Ishikawa (cell line): ENCODE data around the gene AMMECR1L.

Experiments used
- CEBPB ChIP-seq: IDR thresholded peaks from 2 replicates; pipeline ENCODE4 v1.6.1; 2012
- CREB1 ChIP-seq: IDR thresholded peaks from 2 replicates; pipeline ENCODE4 v1.6.1; 2012; ENCODE audit warnings: low read depth
- EGR1 ChIP-seq: IDR thresholded peaks from 2 replicates; pipeline ENCODE4 v1.6.1; 2012
- EP300 ChIP-seq: IDR thresholded peaks from 2 replicates; pipeline ENCODE4 v1.6.1; 2012; ENCODE audit warnings: borderline replicate concordance
- FOXM1 ChIP-seq: IDR thresholded peaks from 2 replicates; pipeline ENCODE4 v1.6.1; 2012; ENCODE audit warnings: low read depth, borderline replicate concordance
- NFIC ChIP-seq: IDR thresholded peaks from 2 replicates; pipeline ENCODE4 v1.6.1; 2012
- RAD21 ChIP-seq: IDR thresholded peaks from 2 replicates; pipeline ENCODE4 v1.6.1; 2012; ENCODE audit warnings: low read depth
- TAF1 ChIP-seq: IDR thresholded peaks from 2 replicates; pipeline ENCODE4 v1.6.1; 2012; ENCODE audit warnings: low read depth, mild to moderate bottlenecking
- TCF12 ChIP-seq: IDR thresholded peaks from 2 replicates; pipeline ENCODE4 v1.6.1; 2012; ENCODE audit warnings: low read depth
- TEAD4 ChIP-seq: IDR thresholded peaks from 2 replicates; pipeline ENCODE4 v1.6.1; 2012
- YY1 ChIP-seq: IDR thresholded peaks from 2 replicates; pipeline ENCODE4 v1.6.1; 2012; ENCODE audit warnings: low read depth
- ZBTB7A ChIP-seq: IDR thresholded peaks from 2 replicates; pipeline ENCODE4 v1.6.1; 2012; ENCODE audit warnings: low read depth
- TF ChIP-seq, protein P1 (sequence below): IDR thresholded peaks from 2 replicates; pipeline ENCODE4 v1.6.1; 2012
- TF ChIP-seq, protein P2 (sequence below): IDR thresholded peaks from 2 replicates; pipeline ENCODE4 v1.6.1; 2012
- TF ChIP-seq, protein P3 (sequence below): IDR thresholded peaks from 2 replicates; pipeline ENCODE4 v1.6.1; 2012; ENCODE audit warnings: low read depth, mild to moderate bottlenecking

The AMMECR1L gene

DNA sequence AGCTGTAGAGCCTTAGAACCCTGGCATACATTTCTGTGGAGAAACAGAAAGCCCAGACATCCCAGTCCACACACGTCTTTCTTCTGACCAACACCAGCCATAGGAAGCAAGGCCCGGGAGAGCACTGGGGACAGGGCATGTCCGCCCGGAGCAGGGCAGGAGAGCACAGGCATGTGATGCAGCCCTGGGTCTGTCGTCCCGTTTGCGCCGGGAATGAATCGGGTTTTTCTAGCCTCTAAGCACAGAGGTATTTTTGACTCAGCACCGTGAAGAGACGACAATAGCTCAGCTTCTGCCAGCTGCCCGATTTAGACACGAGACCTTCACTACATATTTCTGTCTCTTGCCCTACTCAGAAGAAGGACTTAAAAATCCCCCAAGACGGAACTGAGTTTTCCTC lies 7.3 kb upstream of the AMMECR1L start:
- TF ChIP-seq ZBTB7A, result no peak
- TF ChIP-seq, protein P1, sequence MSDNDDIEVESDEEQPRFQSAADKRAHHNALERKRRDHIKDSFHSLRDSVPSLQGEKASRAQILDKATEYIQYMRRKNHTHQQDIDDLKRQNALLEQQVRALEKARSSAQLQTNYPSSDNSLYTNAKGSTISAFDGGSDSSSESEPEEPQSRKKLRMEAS, result no peak
- no peak for TF ChIP-seq TAF1
- TF ChIP-seq FOXM1, result no peak
- TF ChIP-seq EP300, result no peak
- TF ChIP-seq TCF12, result no peak
- no peak for TF ChIP-seq CREB1
- TF ChIP-seq, protein P2, sequence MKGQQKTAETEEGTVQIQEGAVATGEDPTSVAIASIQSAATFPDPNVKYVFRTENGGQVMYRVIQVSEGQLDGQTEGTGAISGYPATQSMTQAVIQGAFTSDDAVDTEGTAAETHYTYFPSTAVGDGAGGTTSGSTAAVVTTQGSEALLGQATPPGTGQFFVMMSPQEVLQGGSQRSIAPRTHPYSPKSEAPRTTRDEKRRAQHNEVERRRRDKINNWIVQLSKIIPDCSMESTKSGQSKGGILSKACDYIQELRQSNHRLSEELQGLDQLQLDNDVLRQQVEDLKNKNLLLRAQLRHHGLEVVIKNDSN, result no peak
- TF ChIP-seq CEBPB, result no peak

DNA sequence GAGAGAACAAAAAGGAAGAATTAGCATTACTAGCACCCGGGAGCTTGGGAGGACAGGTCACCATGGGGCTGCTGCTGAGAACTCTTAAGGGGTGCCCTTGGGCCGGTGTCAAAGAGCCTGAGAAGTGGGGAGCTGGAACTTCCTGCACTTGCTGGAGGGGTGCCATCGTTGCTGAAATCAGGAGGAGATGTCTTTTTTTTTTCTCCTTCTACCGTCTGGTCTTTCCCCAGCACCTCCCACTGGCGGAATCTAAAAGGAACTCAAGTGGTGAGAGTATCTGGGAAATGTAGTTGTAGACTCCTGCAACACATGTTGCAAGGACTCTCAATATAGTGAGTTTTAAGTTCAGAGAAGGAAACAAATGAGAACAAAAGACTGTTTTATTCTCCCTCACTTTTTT lies 6.1 kb upstream of the AMMECR1L start:
- TF ChIP-seq CREB1, result no peak
- TF ChIP-seq EGR1, result no peak
- no peak for TF ChIP-seq CEBPB
- TF ChIP-seq, protein P3, sequence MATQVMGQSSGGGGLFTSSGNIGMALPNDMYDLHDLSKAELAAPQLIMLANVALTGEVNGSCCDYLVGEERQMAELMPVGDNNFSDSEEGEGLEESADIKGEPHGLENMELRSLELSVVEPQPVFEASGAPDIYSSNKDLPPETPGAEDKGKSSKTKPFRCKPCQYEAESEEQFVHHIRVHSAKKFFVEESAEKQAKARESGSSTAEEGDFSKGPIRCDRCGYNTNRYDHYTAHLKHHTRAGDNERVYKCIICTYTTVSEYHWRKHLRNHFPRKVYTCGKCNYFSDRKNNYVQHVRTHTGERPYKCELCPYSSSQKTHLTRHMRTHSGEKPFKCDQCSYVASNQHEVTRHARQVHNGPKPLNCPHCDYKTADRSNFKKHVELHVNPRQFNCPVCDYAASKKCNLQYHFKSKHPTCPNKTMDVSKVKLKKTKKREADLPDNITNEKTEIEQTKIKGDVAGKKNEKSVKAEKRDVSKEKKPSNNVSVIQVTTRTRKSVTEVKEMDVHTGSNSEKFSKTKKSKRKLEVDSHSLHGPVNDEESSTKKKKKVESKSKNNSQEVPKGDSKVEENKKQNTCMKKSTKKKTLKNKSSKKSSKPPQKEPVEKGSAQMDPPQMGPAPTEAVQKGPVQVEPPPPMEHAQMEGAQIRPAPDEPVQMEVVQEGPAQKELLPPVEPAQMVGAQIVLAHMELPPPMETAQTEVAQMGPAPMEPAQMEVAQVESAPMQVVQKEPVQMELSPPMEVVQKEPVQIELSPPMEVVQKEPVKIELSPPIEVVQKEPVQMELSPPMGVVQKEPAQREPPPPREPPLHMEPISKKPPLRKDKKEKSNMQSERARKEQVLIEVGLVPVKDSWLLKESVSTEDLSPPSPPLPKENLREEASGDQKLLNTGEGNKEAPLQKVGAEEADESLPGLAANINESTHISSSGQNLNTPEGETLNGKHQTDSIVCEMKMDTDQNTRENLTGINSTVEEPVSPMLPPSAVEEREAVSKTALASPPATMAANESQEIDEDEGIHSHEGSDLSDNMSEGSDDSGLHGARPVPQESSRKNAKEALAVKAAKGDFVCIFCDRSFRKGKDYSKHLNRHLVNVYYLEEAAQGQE, result no peak
- TF ChIP-seq EP300, result no peak
- TF ChIP-seq TCF12, result no peak
- no peak for TF ChIP-seq RAD21
- no peak for TF ChIP-seq TEAD4
- no peak for TF ChIP-seq TAF1

DNA sequence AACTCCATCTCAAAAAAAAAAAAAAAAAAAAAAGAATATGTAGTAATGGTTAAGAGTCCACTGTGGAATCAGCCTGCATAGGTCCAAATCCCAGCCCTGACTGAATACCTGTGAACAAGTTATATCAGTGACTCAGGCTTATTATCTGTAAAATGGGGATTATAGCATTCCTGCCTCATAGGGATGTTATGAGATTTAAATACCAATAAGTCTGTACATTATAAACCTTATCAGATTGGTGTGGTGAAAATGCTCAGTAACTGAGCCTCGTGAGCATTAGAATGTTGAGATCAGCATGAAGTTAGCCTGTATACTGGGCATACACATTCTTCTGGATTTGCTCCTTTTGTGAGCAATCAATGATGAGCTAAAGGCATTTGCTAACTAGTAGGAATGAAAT lies 3.0 kb upstream of the AMMECR1L start:
- TF ChIP-seq RAD21 (no peak), EP300 (no peak), CEBPB (no peak), EGR1 (no peak), YY1 (no peak), TEAD4 (no peak), TCF12 (no peak), NFIC (no peak), CREB1 (no peak), ZBTB7A (no peak), TAF1 (no peak), FOXM1 (no peak)
- TF ChIP-seq, protein P3, result no peak
- TF ChIP-seq, protein P1, result no peak
- TF ChIP-seq, protein P2, result no peak

DNA sequence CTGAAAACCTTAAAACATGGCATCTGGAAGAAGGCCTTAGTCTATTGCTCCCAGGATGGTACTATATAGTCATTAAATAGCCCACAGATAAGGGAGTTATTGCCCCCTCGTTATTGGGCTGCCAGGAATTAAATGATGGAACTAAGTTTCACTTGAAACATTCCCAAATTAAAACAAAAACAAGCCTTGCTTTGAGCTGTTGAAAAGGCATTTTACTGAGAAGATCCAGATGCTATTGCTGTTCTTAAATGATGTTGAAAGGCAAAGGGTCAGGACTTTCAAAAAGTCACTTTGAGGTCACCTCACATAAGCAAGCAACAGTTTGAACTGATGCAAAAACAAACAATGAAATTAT lies 2.0 kb upstream of the AMMECR1L start:
- no peak for TF ChIP-seq FOXM1
- TF ChIP-seq CEBPB, result no peak
- TF ChIP-seq CREB1, result no peak
- no peak for TF ChIP-seq EGR1
- TF ChIP-seq TCF12, result no peak
- TF ChIP-seq, protein P2, result no peak
- no peak for TF ChIP-seq TAF1
- TF ChIP-seq, protein P1, result no peak
- TF ChIP-seq TEAD4, result no peak
- no peak for TF ChIP-seq RAD21

DNA sequence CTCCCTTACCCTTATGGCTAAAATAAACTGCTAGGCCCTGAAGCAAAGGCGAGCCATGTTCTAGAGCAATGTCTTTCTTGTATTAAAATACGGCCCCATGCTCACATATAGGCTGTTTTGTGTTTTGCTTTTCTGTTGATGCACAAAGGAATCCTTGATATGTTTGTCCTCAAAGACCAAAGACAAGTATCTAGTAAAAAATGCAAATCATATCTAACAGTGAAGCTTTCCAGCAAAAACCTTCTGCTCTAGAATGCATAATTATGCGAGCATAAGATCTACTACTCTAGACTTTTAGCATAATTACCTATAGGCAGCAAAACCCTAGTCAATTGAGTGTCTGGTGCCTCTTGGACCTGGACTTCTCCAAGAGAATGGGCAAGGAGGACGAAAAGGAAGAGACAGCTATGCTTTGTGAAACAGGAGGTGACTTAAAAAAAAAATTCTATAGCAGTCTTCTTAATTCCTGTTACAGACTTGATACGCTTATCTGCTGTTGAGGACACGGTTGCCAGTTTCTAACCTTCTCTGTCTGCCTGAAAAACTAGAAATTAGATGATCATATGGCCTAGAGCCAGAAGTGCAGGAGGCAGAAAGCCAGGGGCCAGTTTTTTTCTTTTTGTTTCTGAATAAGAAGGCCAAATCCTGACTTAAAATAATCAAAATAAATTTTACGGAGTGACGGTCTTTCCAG lies 1.5 kb upstream of the AMMECR1L start:
- TF ChIP-seq RAD21, result no peak
- TF ChIP-seq EP300, result no peak
- no peak for TF ChIP-seq TEAD4
- no peak for TF ChIP-seq YY1
- no peak for TF ChIP-seq FOXM1
- no peak for TF ChIP-seq CEBPB
- TF ChIP-seq, protein P1, result no peak
- TF ChIP-seq NFIC, result no peak

DNA sequence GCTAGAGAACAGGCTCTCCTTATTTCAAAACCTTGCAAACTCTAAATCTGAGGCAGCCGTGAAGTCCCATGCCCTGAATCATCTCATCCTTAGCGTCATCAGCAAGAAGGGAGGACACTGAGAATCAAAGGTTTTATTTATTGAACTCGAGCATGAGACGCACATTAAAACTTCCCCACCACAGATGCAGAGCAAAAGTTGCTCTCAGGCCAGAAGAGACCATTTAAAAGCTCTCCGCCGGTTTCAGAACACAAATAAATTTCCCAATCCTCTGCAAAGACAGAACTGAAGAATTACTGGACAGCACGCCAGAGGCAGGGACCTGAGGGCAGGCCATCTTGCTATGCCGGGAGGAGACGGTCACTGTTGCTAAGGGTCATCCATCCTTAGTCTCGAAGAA lies 1.3 kb downstream of the AMMECR1L start:
- TF ChIP-seq CEBPB, result no peak
